ENCODE data around the gene CDK18. TPM values are rescaled to one million over a fixed set of nuclear protein-coding genes. Genes with fewer than 3 reads are reported as not detected.

The CDK18 gene
- total and polyA plus RNA-seq, 12 donors = 3.2 to 52.0 (median 18.2) TPM

DNA sequence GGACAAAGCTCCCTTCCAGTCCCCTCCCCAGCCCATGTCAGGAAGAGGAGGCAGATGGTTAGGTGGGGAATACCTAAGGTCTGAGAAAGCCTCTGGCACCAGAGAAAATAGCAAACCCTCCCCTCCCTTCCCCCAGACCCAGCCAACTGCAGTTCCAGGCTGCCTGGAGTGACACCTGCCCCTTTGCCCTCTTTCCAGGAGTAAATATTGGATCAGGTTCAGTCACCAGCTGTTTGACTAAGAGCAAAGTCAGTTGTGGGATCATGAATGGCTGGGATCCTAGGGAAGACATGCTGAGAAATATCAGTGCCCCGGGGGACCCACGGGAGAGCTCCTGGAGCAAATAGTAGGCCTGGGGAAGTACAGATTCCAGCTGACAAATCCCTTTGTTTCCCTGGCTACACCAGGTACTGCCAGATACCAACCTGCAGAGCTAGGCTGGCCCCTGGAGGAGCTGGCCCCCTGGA is 12.2 kb upstream of the CDK18 start:
- DNase-seq = no peak
- WGBS, 4 donors = 61 to 100% (median 83%) methylated on average over 2 of the region's 2 CpGs
- Histone ChIP-seq H3K27ac (no peak overlapping the region), H3K27me3 (no peaks in the 10 kb centered on the region), H3K4me1 (replicated peaks in 1 of 2) (peaks cover 0 to 11% of the 10 kb centered on the region in 2 donors), H3K36me3 (replicated peaks in 1 of 2) (no peaks in the 10 kb centered on the region), H3K9me3 (replicated peaks in 1 of 3) (no peaks in the 10 kb centered on the region), H3K4me3 (no peak overlapping the region)
- intact Hi-C loops (cut with DNase I) = loop anchor here in 1 of 2 donors (10.0 kb wide), 1 partner anchor 217 kb away; no protein-coding TSS in a partner anchor
- TF ChIP-seq POLR2A (IDR thresholded peaks at IDR 0.05) = no peak
- no peak for TF ChIP-seq CTCF (IDR thresholded peaks at IDR 0.05)

DNA sequence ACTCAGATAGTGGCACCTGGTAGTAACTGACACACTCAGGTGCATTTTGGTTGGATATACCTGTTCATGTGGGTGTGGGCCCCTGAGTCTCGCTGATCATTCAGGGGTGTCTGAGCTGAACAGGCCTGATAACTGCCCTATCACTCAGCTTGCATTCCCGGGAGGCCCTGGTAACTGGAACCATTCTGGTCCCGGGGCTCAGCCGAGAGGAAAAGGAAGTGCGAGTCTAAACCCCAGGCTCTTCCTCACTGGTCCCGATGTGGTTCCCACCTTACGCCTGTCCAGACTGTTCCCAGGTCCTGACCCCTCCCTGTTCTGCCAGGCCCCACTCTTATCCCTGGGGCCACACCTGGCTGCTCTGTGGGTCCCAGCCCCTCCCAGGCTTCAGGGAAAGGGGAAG is 11.7 kb upstream of the CDK18 start:
- H3K36me3 ChIP-seq (replicated peaks in 1 of 2) = no peaks in the 10 kb centered on the region
- no peaks in the 10 kb centered on the region for H3K27me3 ChIP-seq
- no peaks in the 10 kb centered on the region for H3K9me3 ChIP-seq (replicated peaks in 1 of 3)
- TF ChIP-seq CTCF (IDR thresholded peaks at IDR 0.05) (no peak), POLR2A (IDR thresholded peaks at IDR 0.05) (no peak)
- H3K4me1 ChIP-seq (replicated peaks in 1 of 2) = peaks cover 0 to 11% of the 10 kb centered on the region in 2 donors
- DNase-seq = no peak
- H3K27ac ChIP-seq = peak overlapping the region in 1 of 5 donors; percentile 13
- no peak overlapping the region for H3K4me3 ChIP-seq
- WGBS, 4 donors = 58 to 84% (median 62%) methylated on average over 3 to 7 of the region's 7 CpGs
- intact Hi-C loops (cut with DNase I) = loop anchor here in 1 of 2 donors (10.0 kb wide), 1 partner anchor 218 kb away; no protein-coding TSS in a partner anchor

GRCh38 chr1:205493241-205494085 is 11.0 kb upstream of the CDK18 start:
- Histone ChIP-seq H3K27me3 (no peaks in the 10 kb centered on the region), H3K36me3 (replicated peaks in 1 of 2) (no peaks in the 10 kb centered on the region), H3K4me1 (replicated peaks in 1 of 2) (peaks cover 0 to 11% of the 10 kb centered on the region in 2 donors), H3K9me3 (replicated peaks in 1 of 3) (no peaks in the 10 kb centered on the region), H3K27ac (peak overlapping the region in 1 of 5 donors; percentile 13), H3K4me3 (no peak overlapping the region)
- TF ChIP-seq POLR2A (IDR thresholded peaks at IDR 0.05) (no peak), CTCF (IDR thresholded peaks at IDR 0.05) (no peak)
- WGBS, 4 donors = 39 to 65% (median 51%) methylated on average over 9 to 11 of the region's 11 CpGs
- peak in 6 of 7 donors; percentile 39 to 64 (median 54) for DNase-seq
- intact Hi-C loops (cut with DNase I) = loop anchor here in 1 of 2 donors (10.0 kb wide), 1 partner anchor 219 kb away; no protein-coding TSS in a partner anchor

GRCh38 chr1:205494115-205494514 is 10.4 kb upstream of the CDK18 start:
- Histone ChIP-seq H3K27me3 (no peaks in the 10 kb centered on the region), H3K36me3 (replicated peaks in 1 of 2) (no peaks in the 10 kb centered on the region), H3K9me3 (replicated peaks in 1 of 3) (no peaks in the 10 kb centered on the region), H3K4me3 (no peak overlapping the region), H3K27ac (no peak overlapping the region), H3K4me1 (replicated peaks in 1 of 2) (peaks cover 0 to 11% of the 10 kb centered on the region in 2 donors)
- WGBS, 4 donors = 80 to 89% (median 84%) methylated on average over 4 of the region's 4 CpGs
- no peak for DNase-seq
- no peak for TF ChIP-seq POLR2A (IDR thresholded peaks at IDR 0.05)
- TF ChIP-seq CTCF (IDR thresholded peaks at IDR 0.05) = no peak
- intact Hi-C loops (cut with DNase I) = loop anchor here in 1 of 2 donors (10.0 kb wide), 1 partner anchor 219 kb away; no protein-coding TSS in a partner anchor

Measured in adrenal gland (tissue), 12 donors.